ENCODE data around the gene WDFY2.

The WDFY2 gene

DNA sequence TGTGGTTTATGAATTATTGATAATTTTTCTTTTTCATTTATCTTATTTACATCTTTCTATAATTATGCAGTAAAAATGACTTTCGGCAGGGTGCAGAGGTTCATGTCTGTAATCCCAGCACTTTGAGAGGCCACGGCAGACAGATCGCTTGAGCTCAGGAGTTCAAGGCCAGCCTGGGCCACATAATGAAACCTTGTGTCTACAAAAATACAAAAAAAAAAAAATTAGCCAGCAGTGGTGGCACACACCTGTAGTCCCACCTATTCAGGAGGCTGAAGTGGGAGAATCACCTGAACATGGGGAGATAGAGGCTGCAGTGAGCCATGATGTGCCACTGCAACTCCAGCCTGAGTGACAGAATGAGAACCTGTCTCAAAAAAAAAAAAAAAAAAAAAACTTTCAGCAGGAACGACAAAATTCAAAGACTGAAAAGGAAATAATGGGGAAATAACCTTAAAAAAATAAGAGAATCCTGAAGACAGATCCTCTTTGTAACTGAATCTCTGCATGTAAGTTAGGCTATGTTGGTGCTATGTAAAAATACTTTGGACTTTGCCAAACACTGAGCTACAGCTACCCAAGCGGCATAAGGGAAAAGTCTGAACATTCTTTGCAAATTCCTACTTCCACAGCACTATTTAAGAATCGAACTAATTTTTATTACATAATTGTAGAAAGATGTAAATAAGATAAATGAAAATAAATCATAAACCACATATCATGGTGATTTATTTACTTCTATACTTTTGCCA is 36.7 kb upstream of the WDFY2 start:
- Histone ChIP-seq H3K9ac (ENCODE audit: insufficient read length, low read depth) (no peak overlapping the region), H3K36me3 (ENCODE audit: insufficient read depth, insufficient read length, low read length) (no peaks in the 10 kb centered on the region), H3K4me1 (ENCODE audit: insufficient read depth, insufficient read length) (no peaks in the 10 kb centered on the region), H3K4me3 (ENCODE audit: insufficient read length, low read depth) (no peak overlapping the region), H3K9me3 (ENCODE audit: insufficient read depth, low read length) (no peaks in the 10 kb centered on the region), H3K27me3 (ENCODE audit: insufficient read depth, insufficient read length) (no peaks in the 10 kb centered on the region)
- no peak for DNase-seq (ENCODE audit: low read depth, low spot score)
- TF ChIP-seq YY1 (IDR thresholded peaks at IDR 0.05; ENCODE audit: insufficient read depth, insufficient read length) (no peak), SUZ12 (IDR thresholded peaks at IDR 0.05; ENCODE audit: extremely low read depth, insufficient read depth, insufficient read length) (no peak), ZNF274 (IDR thresholded peaks at IDR 0.05; ENCODE audit: low read depth, low read length) (no peak)

GRCh38 chr13:51549050-51549449 is 35.2 kb upstream of the WDFY2 start:
- H3K4me3 ChIP-seq (ENCODE audit: insufficient read length, low read depth): no peak overlapping the region
- peak; percentile 20 for DNase-seq (ENCODE audit: low read depth, low spot score)
- no peak for TF ChIP-seq SUZ12 (IDR thresholded peaks at IDR 0.05; ENCODE audit: extremely low read depth, insufficient read depth, insufficient read length)
- TF ChIP-seq YY1 (IDR thresholded peaks at IDR 0.05; ENCODE audit: insufficient read depth, insufficient read length): no peak
- TF ChIP-seq ZNF274 (IDR thresholded peaks at IDR 0.05; ENCODE audit: low read depth, low read length): no peak

GRCh38 chr13:51549593-51549992 is 34.7 kb upstream of the WDFY2 start:
- H3K4me3 ChIP-seq (ENCODE audit: insufficient read length, low read depth): no peak overlapping the region
- DNase-seq (ENCODE audit: low read depth, low spot score): no peak
- no peaks in the 10 kb centered on the region for H3K27me3 ChIP-seq (ENCODE audit: insufficient read depth, insufficient read length)
- H3K9ac ChIP-seq (ENCODE audit: insufficient read length, low read depth): no peak overlapping the region
- no peaks in the 10 kb centered on the region for H3K36me3 ChIP-seq (ENCODE audit: insufficient read depth, insufficient read length, low read length)
- H3K9me3 ChIP-seq (ENCODE audit: insufficient read depth, low read length): no peaks in the 10 kb centered on the region
- TF ChIP-seq SUZ12 (IDR thresholded peaks at IDR 0.05; ENCODE audit: extremely low read depth, insufficient read depth, insufficient read length): no peak
- TF ChIP-seq ZNF274 (IDR thresholded peaks at IDR 0.05; ENCODE audit: low read depth, low read length): no peak
- TF ChIP-seq YY1 (IDR thresholded peaks at IDR 0.05; ENCODE audit: insufficient read depth, insufficient read length): no peak
- no peaks in the 10 kb centered on the region for H3K4me1 ChIP-seq (ENCODE audit: insufficient read depth, insufficient read length)

More at GRCh38 chr13:51549050-51549449, 35.2 kb upstream of the WDFY2 start:
- H3K36me3 ChIP-seq (ENCODE audit: insufficient read depth, insufficient read length, low read length): no peaks in the 10 kb centered on the region
- H3K9ac ChIP-seq (ENCODE audit: insufficient read length, low read depth): no peak overlapping the region
- H3K4me1 ChIP-seq (ENCODE audit: insufficient read depth, insufficient read length): no peaks in the 10 kb centered on the region
- H3K27me3 ChIP-seq (ENCODE audit: insufficient read depth, insufficient read length): no peaks in the 10 kb centered on the region
- H3K9me3 ChIP-seq (ENCODE audit: insufficient read depth, low read length): no peaks in the 10 kb centered on the region

GRCh38 chr13:51550151-51550550 is 34.1 kb upstream of the WDFY2 start:
- H3K4me3 ChIP-seq (ENCODE audit: insufficient read length, low read depth): no peak overlapping the region
- H3K9ac ChIP-seq (ENCODE audit: insufficient read length, low read depth): no peak overlapping the region
- no peaks in the 10 kb centered on the region for H3K36me3 ChIP-seq (ENCODE audit: insufficient read depth, insufficient read length, low read length)
- H3K9me3 ChIP-seq (ENCODE audit: insufficient read depth, low read length): no peaks in the 10 kb centered on the region
- DNase-seq (ENCODE audit: low read depth, low spot score): no peak
- H3K27me3 ChIP-seq (ENCODE audit: insufficient read depth, insufficient read length): no peaks in the 10 kb centered on the region
- TF ChIP-seq ZNF274 (IDR thresholded peaks at IDR 0.05; ENCODE audit: low read depth, low read length) (no peak), SUZ12 (IDR thresholded peaks at IDR 0.05; ENCODE audit: extremely low read depth, insufficient read depth, insufficient read length) (no peak), YY1 (IDR thresholded peaks at IDR 0.05; ENCODE audit: insufficient read depth, insufficient read length) (no peak)
- H3K4me1 ChIP-seq (ENCODE audit: insufficient read depth, insufficient read length): no peaks in the 10 kb centered on the region

- DNase-seq (ENCODE audit: low read depth, low spot score): no peak
- TF ChIP-seq ZNF274 (IDR thresholded peaks at IDR 0.05; ENCODE audit: low read depth, low read length): no peak
- H3K9me3 ChIP-seq (ENCODE audit: insufficient read depth, low read length): no peaks in the 10 kb centered on the region
- no peaks in the 10 kb centered on the region for H3K4me1 ChIP-seq (ENCODE audit: insufficient read depth, insufficient read length)
- H3K36me3 ChIP-seq (ENCODE audit: insufficient read depth, insufficient read length, low read length): no peaks in the 10 kb centered on the region
- H3K27me3 ChIP-seq (ENCODE audit: insufficient read depth, insufficient read length): no peaks in the 10 kb centered on the region
- H3K4me3 ChIP-seq (ENCODE audit: insufficient read length, low read depth): no peak overlapping the region
- no peak overlapping the region for H3K9ac ChIP-seq (ENCODE audit: insufficient read length, low read depth)
These were observed 32.8 kb upstream of the WDFY2 start for GRCh38 chr13:51551416-51551815.

- no peak for TF ChIP-seq YY1 (IDR thresholded peaks at IDR 0.05; ENCODE audit: insufficient read depth, insufficient read length)
- TF ChIP-seq ZNF274 (IDR thresholded peaks at IDR 0.05; ENCODE audit: low read depth, low read length): no peak
- no peak for TF ChIP-seq SUZ12 (IDR thresholded peaks at IDR 0.05; ENCODE audit: extremely low read depth, insufficient read depth, insufficient read length)
- Histone ChIP-seq H3K9ac (ENCODE audit: insufficient read length, low read depth) (no peak overlapping the region), H3K9me3 (ENCODE audit: insufficient read depth, low read length) (no peaks in the 10 kb centered on the region), H3K4me3 (ENCODE audit: insufficient read length, low read depth) (no peak overlapping the region), H3K4me1 (ENCODE audit: insufficient read depth, insufficient read length) (no peaks in the 10 kb centered on the region), H3K36me3 (ENCODE audit: insufficient read depth, insufficient read length, low read length) (no peaks in the 10 kb centered on the region), H3K27me3 (ENCODE audit: insufficient read depth, insufficient read length) (no peaks in the 10 kb centered on the region)
- DNase-seq (ENCODE audit: low read depth, low spot score): no peak
These were observed 32.2 kb upstream of the WDFY2 start for GRCh38 chr13:51552027-51552426.

DNA sequence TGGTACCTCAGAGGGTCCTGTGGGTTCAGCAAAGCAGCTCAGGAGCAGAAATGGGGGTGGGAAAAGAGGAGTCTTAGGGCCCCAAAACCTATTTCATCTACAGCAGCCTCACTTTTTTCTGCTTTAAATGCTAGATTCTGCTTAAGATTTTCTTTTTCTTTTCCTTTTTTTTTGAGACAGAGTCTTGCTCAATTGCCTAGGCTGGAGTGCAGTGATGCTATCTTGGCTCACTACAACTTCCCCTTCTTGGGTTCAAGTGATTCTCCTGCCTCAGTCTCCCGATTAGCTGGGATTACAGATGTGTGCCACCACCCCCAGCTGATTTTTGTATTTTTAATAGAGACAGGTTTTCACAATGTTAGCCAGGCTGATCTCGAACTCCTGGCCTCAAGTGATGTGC is 30.7 kb upstream of the WDFY2 start:
- Histone ChIP-seq H3K36me3 (ENCODE audit: insufficient read depth, insufficient read length, low read length) (no peaks in the 10 kb centered on the region), H3K9ac (ENCODE audit: insufficient read length, low read depth) (no peak overlapping the region), H3K4me3 (ENCODE audit: insufficient read length, low read depth) (no peak overlapping the region), H3K4me1 (ENCODE audit: insufficient read depth, insufficient read length) (no peaks in the 10 kb centered on the region), H3K9me3 (ENCODE audit: insufficient read depth, low read length) (no peaks in the 10 kb centered on the region), H3K27me3 (ENCODE audit: insufficient read depth, insufficient read length) (no peaks in the 10 kb centered on the region)
- no peak for DNase-seq (ENCODE audit: low read depth, low spot score)
- no peak for TF ChIP-seq ZNF274 (IDR thresholded peaks at IDR 0.05; ENCODE audit: low read depth, low read length)
